Measurements from ENCODE around the gene NRARP. TPM values are rescaled to one million over a fixed set of nuclear protein-coding genes. Genes with fewer than 3 reads are reported as not detected.

The NRARP gene
- total and polyA plus RNA-seq, 2 of the 8 experiments (the other 6 are each of a cell fraction or from before 2014, with no cell fraction given), result 32.5 to 37.2 TPM

DNA sequence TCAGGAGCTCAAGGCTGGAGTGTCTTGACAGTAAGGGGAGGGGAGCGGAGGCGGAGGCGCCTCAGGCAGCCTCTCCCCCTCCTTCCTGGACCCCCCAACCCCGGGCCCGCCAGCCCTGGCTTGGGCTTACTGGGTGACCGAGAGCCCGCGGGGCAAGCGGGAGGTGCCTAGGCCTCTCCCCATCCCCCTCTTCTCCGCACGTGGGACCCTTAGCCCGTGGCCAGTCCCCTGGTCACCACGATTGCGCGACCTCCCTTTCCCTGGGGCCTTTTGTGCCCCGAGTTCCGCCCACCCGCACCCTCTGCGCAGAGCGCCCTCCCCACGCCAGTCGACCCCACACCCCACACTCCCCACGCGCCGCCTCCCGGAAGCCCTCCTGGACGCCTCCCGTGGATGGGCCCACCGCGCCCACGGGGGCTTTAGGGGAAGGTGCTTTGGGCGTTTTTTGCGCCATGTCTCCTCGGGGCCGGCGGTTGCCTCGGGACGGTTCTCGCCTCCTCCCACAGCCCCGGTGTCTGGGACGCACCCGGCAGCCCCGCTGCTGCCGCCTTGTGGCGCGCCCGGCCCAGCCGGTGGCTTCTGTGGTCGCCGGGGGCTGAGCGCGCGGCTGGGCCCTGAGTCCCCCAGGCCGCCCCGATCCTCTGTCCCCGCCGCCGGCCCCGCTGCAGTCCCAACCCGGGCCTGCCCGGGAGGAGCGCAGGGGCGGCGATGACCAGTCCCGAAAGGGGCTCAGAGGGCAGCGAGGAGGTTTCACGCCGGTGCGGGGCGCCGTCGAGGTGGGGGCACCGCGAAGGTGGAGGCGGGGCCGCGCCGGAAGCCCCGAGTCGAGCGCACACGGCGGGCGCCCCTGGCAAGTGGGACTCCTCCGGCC, 21.4 kb downstream of the NRARP start:
- Histone ChIP-seq H2BK20ac (ENCODE audit: low read length) (no peak overlapping the region), H3K14ac (ENCODE audit: insufficient read length) (no peak overlapping the region), H3K79me2 (ENCODE audit: control insufficient read depth in 1 of 2, insufficient read depth in 2 of 2, low read length in 2 of 2) (no peaks in the 10 kb centered on the region), H2AK5ac (ENCODE audit: low read depth, low read length) (no peak overlapping the region), H3K56ac (replicated peaks; ENCODE audit: insufficient read length, low read depth, low read length) (no peak overlapping the region), H4K8ac (ENCODE audit: extremely low read depth, insufficient read depth, low read length) (peak overlapping the region; percentile 25), H3K4me2 (ENCODE audit: insufficient read depth in 1 of 2, low read depth in 2 of 2, low read length in 2 of 2) (peak overlapping the region; percentile 77 to 89), H3K9ac (replicated peaks in 1 of 4; ENCODE audit: extremely low read depth in 1 of 4, low read depth in 3 of 4, low read length in 3 of 4) (no peak overlapping the region), H2BK120ac (replicated peaks; ENCODE audit: low read depth, low read length) (no peak overlapping the region), H3K4ac (replicated peaks; ENCODE audit: insufficient read length, low read depth, low read length) (peak overlapping the region; percentile 78), H3K18ac (ENCODE audit: extremely low read depth, low read length) (peak overlapping the region; percentile 83), H4K20me1 (replicated peaks in 1 of 2; ENCODE audit: control insufficient read depth in 1 of 2, insufficient read depth in 2 of 2, low read length in 2 of 2) (peaks cover 0 to 8% of the 10 kb centered on the region in 2 experiments), H3K27me3 (replicated peaks in 1 of 4; ENCODE audit: control insufficient read depth in 3 of 4, extremely low read depth in 1 of 4, insufficient read depth in 3 of 4, low read length in 3 of 4) (peaks cover 2 to 27% (median 14%) of the 10 kb centered on the region in 4 experiments; a peak in 6 of 7 replicates), H4K5ac (ENCODE audit: insufficient read length, low read depth, low read length) (no peak overlapping the region), H3K27ac (ENCODE audit: low read depth, low read length) (no peak overlapping the region), H3K23ac (ENCODE audit: insufficient read length) (no peak overlapping the region), H3K9me3 (ENCODE audit: insufficient read depth in 2 of 2, low read depth in 1 of 2, low read length in 1 of 2) (no peaks in the 10 kb centered on the region; a peak in 1 of 4 replicates), H2AFZ (ENCODE audit: low read length) (no peak overlapping the region), H2BK5ac (ENCODE audit: low read depth, low read length) (no peak overlapping the region), H2BK15ac (ENCODE audit: low read length) (no peak overlapping the region; the same call in 1 of the 2 replicates), H4K91ac (replicated peaks; ENCODE audit: insufficient read length, low read length) (no peak overlapping the region), H3K36me3 (ENCODE audit: control insufficient read depth in 2 of 4, insufficient read depth in 4 of 4, low read length in 3 of 4) (peaks cover 0 to 12% (median 0%) of the 10 kb centered on the region in 4 experiments; a peak in 2 of 8 replicates), H3K4me1 (replicated peaks in 1 of 4; ENCODE audit: control insufficient read depth in 3 of 4, insufficient read depth in 4 of 4, low read length in 3 of 4) (peaks cover 0 to 21% (median 17%) of the 10 kb centered on the region in 4 experiments; a peak in 6 of 7 replicates), H3K23me2 (ENCODE audit: low read depth, low read length) (peaks cover 11% of the 10 kb centered on the region; the same call in 1 of the 2 replicates), H3K4me3 (ENCODE audit: extremely low read depth in 1 of 4, insufficient read depth in 2 of 4, low read depth in 3 of 4, low read length in 4 of 4) (peak overlapping the region; percentile 42 to 75 (median 54)), H3K79me1 (ENCODE audit: low read depth, low read length) (no peaks in the 10 kb centered on the region; the same call in 1 of the 2 replicates), H2BK12ac (ENCODE audit: low read depth, low read length) (no peak overlapping the region)
- peak in 1 of 2 experiments; percentile 78 for DNase-seq (ENCODE audit: low read depth in 1 of 2, low spot score in 2 of 2)
- WGBS, 2 experiments (ENCODE audit: extremely low coverage in 1 of 2, insufficient coverage in 1 of 2, insufficient read length in 1 of 2, insufficient replicate concordance in 2 of 2, low coverage in 1 of 2, low lambda C conversion rate in 2 of 2, missing lambda C conversion rate in 1 of 2), result 13% methylated on average over 36 of the region's 85 CpGs; no CpG with 5 or more reads in 1 of the 2 experiments
- FAIRE-seq, result no peak
- POLR2A ChIA-PET (ENCODE audit: partially characterized antibody), result interaction anchor here (0.8 to 47.8 kb wide), 11 partner anchors 8 to 142 kb away, joined by 3 to 1462 read pairs (median 4); partner anchors contain the start of genes CYSRT1, EXD3, NDOR1 and NELFB
- CTCF ChIA-PET (ENCODE audit: partially characterized antibody), result interaction anchor here (0.8 to 3.8 kb wide), 10 partner anchors 11 to 164 kb away, joined by 3 to 19 read pairs (median 6); partner anchors contain the start of genes EXD3, NOXA1 and NRARP
- TF ChIP-seq CTCF (IDR thresholded peaks at IDR 0.05; ENCODE audit: control extremely low read depth in 1 of 3, insufficient read depth in 1 of 3, low read depth in 1 of 3, low read length in 3 of 3), result peak in 2 of 3 experiments; percentile 43 to 65; a peak in 3 of 4 replicates
- TF ChIP-seq ASH2L (IDR thresholded peaks at IDR 0.05; ENCODE audit: low read length), result peak; percentile 6
- TF ChIP-seq KDM4A (IDR thresholded peaks at IDR 0.05; ENCODE audit: low read depth, low read length, severe bottlenecking), result peak; percentile 76
- peak; percentile 4 for TF ChIP-seq RNF2 (IDR thresholded peaks at IDR 0.05; ENCODE audit: borderline replicate concordance, low read depth, low read length, missing control alignments, poor library complexity, severe bottlenecking)
- no peak for TF ChIP-seq PHF8 (conservative IDR thresholded peaks at IDR 0.05; ENCODE audit: low read depth, low read length)
- TF ChIP-seq RAD21 (IDR thresholded peaks at IDR 0.05 in 1 of 2, conservative IDR thresholded peaks at IDR 0.05 in 1 of 2; ENCODE audit: low read depth in 2 of 2, low read length in 2 of 2), result peak in 1 of 2 experiments; percentile 40; a peak in 1 of 4 replicates
